ENCODE measurements around the gene BMS1.

- TF ChIP-seq CTCF (IDR thresholded peaks at IDR 0.05; ENCODE audit: low read length) (peak; percentile 14; the same call in 1 of the 2 replicates), EZH2 (IDR thresholded peaks at IDR 0.05; ENCODE audit: borderline replicate concordance, low read length) (no peak)
Measured at GRCh38 chr10:42827201-42827600, 44.6 kb downstream of the BMS1 start.

Measured in OCI-LY1 (cell line).